GM10248 (cell line): ENCODE measurements around the gene CTXND1.
A peak's percentile ranks its signal among the peaks of the same experiment; 100 is the strongest.

Experiments used
- CTCF ChIA-PET: fragments of 300-600 bp; sonication (Branson Sonifier 250); formaldehyde crosslinking; extraction: SDS; loops from one replicate; lab custom pipeline; 2021; ENCODE audit warnings: antibody characterized with exemption; lab: Yijun Ruan, JAX
- POLR2A ChIA-PET: fragments of 350-650 bp; sonication (Branson Sonifier 250); formaldehyde crosslinking; extraction: SDS; loops from one replicate; lab custom pipeline; 2020; ENCODE audit warnings: antibody characterized with exemption; lab: Yijun Ruan, JAX
- DNase-seq: peaks from one replicate; pipeline ENCODE4 v3.0.0; 2012; ENCODE audit errors: extremely low spot score
- CTCF ChIP-seq: IDR thresholded peaks from 2 replicates; pipeline ENCODE4 v1.5.1; 2012; ENCODE audit warnings: mild to moderate bottlenecking, low read depth; ENCODE audit errors: extremely low read depth, missing control alignments, control extremely low read depth

Gene CTXND1

GRCh38 chr15:80249973-80250372, 2.0 kb downstream of the CTXND1 start:
- ChIA-PET CTCF (no interaction called here), POLR2A (no interaction called here)
- TF ChIP-seq CTCF: no peak
- DNase-seq: no peak

GRCh38 chr15:80247320-80247719, 4.7 kb downstream of the CTXND1 start:
- ChIA-PET CTCF (no interaction called here), POLR2A (no interaction called here)
- no peak for DNase-seq
- no peak for TF ChIP-seq CTCF

GRCh38 chr15:80246425-80246894, 5.6 kb downstream of the CTXND1 start:
- ChIA-PET CTCF (no interaction called here), POLR2A (no interaction called here)
- DNase-seq: no peak
- TF ChIP-seq CTCF: no peak

GRCh38 chr15:80242802-80243201, 9.2 kb downstream of the CTXND1 start:
- POLR2A ChIA-PET: no interaction called here
- CTCF ChIA-PET: interaction anchor here (1.5 kb wide), 1 partner anchor 10 kb away, joined by 4 read pairs; no protein-coding TSS in a partner anchor
- no peak for DNase-seq

GRCh38 chr15:80242132-80242769, 9.8 kb downstream of the CTXND1 start:
- DNase-seq: peak; percentile 55
- ChIA-PET POLR2A (no interaction called here), CTCF (interaction anchor here (1.0 kb wide), 1 partner anchor 388 kb away, joined by 3 read pairs; no protein-coding TSS in a partner anchor)
- peak; percentile 42 for TF ChIP-seq CTCF

More at GRCh38 chr15:80242802-80243201, 9.2 kb downstream of the CTXND1 start:
- TF ChIP-seq CTCF: no peak

GRCh38 chr15:80241508-80241907, 10.5 kb downstream of the CTXND1 start:
- TF ChIP-seq CTCF: no peak
- ChIA-PET POLR2A (no interaction called here), CTCF (interaction anchor here (1.0 to 1.7 kb wide), 7 partner anchors 10 to 1025 kb away, joined by 3 to 4 read pairs (median 4); no protein-coding TSS in a partner anchor)
- DNase-seq: no peak
